Mesothelial cell of epicardium (in vitro differentiated cells): Measurements from ENCODE around the gene ZC3H10. TPM values are rescaled to one million over a fixed set of nuclear protein-coding genes. Genes with fewer than 3 reads are reported as not detected.
A peak's percentile ranks its signal among the peaks of the same experiment; 100 is the strongest.

ENCODE experiments used
- DNase-seq, 2 experiments: peaks; one replicate each; pipeline ENCODE4 v3.0.0; 2021; ENCODE audit warnings: low spot score in 2 of 2; ENCODE audit not compliant: unreplicated experiment in 2 of 2
- H3K27ac Mint-ChIP-seq: 2 replicates; pipeline ENCODE4 v1.8.0; 2021; ENCODE audit warnings: mixed read lengths
- H3K27me3 Mint-ChIP-seq: 2 replicates; pipeline ENCODE4 v1.8.0; 2021; ENCODE audit warnings: low read depth, mixed read lengths
- H3K36me3 Mint-ChIP-seq: 2 replicates; pipeline ENCODE4 v1.8.0; 2021; ENCODE audit warnings: mixed read lengths
- H3K4me1 Mint-ChIP-seq: 2 replicates; pipeline ENCODE4 v1.8.0; 2021; ENCODE audit warnings: mixed read lengths
- H3K4me3 Mint-ChIP-seq: 2 replicates; pipeline ENCODE4 v1.8.0; 2021; ENCODE audit warnings: mild to moderate bottlenecking, moderate library complexity, mixed read lengths
- H3K9me3 Mint-ChIP-seq: 2 replicates; pipeline ENCODE4 v1.8.0; 2021; ENCODE audit warnings: mixed read lengths
- CTCF ChIP-seq: fragments of 200-600 bp; sonication (generic); IDR thresholded peaks from one replicate; pipeline ENCODE4 v1.5.0; 2021; ENCODE audit warnings: antibody characterized with exemption; ENCODE audit not compliant: unreplicated experiment
- total RNA-seq: library from RNA; stranded (reverse); gene quantifications from 3 replicates; pipeline ENCODE4 v1.2.1, GENCODE V29; 2021

The ZC3H10 gene
- total RNA-seq, 1 donor from 2014 or later: 7.8 TPM

GRCh38 chr12:56098592-56098991, 19.5 kb upstream of the ZC3H10 start:
- TF ChIP-seq CTCF: no peak
- H3K27me3 Mint-ChIP-seq: peaks cover 3% of the 10 kb centered on the region

GRCh38 chr12:56099787-56100186, 18.3 kb upstream of the ZC3H10 start:
- no peak for DNase-seq
- Mint-ChIP-seq H3K4me1 (peaks cover 12% of the 10 kb centered on the region), H3K27ac (no peak overlapping the region), H3K27me3 (peaks cover 3% of the 10 kb centered on the region), H3K4me3 (no peak overlapping the region), H3K36me3 (peaks cover 17% of the 10 kb centered on the region), H3K9me3 (no peaks in the 10 kb centered on the region)
- no peak for TF ChIP-seq CTCF

More at GRCh38 chr12:56098592-56098991, 19.5 kb upstream of the ZC3H10 start:
- H3K9me3 Mint-ChIP-seq: no peaks in the 10 kb centered on the region
- no peak for DNase-seq
- H3K36me3 Mint-ChIP-seq: peaks cover 19% of the 10 kb centered on the region
- H3K4me3 Mint-ChIP-seq: no peak overlapping the region
- no peak overlapping the region for H3K27ac Mint-ChIP-seq
- peaks cover 6% of the 10 kb centered on the region for H3K4me1 Mint-ChIP-seq

DNA sequence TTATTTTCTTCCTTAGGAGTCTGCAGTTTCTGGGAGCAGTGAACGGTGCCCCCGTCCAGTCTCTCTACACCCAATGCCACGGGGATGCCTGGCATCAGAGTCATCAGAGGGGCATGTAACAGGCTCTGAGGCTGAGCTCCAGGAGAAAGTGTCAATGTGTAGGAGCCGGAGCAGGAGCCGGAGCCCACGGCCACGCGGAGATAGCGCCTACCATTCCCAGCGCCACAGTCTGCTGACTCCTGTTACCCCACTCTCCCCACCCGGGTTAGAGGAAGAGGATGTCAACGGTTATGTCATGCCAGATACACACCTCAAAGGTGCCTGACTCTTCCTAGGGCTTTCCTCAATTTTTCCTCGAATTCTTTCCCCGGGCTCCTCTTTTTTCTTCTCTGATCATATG, 17.0 kb upstream of the ZC3H10 start:
- no peak overlapping the region for H3K4me3 Mint-ChIP-seq
- DNase-seq: no peak
- peaks cover 17% of the 10 kb centered on the region for H3K36me3 Mint-ChIP-seq
- no peaks in the 10 kb centered on the region for H3K27me3 Mint-ChIP-seq
- no peak for TF ChIP-seq CTCF
- no peak overlapping the region for H3K27ac Mint-ChIP-seq
- peaks cover 21% of the 10 kb centered on the region for H3K4me1 Mint-ChIP-seq
- no peaks in the 10 kb centered on the region for H3K9me3 Mint-ChIP-seq

DNA sequence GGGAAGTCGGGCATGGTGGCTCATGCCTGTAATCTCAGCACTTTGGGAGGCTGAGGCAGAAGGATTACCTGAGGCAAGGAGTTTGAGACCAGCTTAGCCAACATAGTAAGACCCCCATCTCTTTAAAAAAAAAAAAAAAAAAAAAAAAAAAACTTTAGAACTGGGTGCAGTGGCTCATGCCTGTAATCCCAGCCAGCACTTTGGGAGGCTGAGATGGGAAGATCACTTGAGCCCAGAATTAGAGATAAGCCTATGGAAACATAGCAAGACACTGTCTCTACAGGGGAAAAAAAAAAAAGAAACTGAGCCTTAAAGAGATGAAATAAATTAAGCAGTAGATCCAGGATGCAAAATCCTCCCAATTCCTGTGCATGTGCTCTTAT, 15.4 kb upstream of the ZC3H10 start:
- Mint-ChIP-seq H3K9me3 (no peaks in the 10 kb centered on the region), H3K4me3 (no peak overlapping the region), H3K4me1 (peaks cover 29% of the 10 kb centered on the region), H3K27ac (no peak overlapping the region), H3K27me3 (no peaks in the 10 kb centered on the region), H3K36me3 (peaks cover 19% of the 10 kb centered on the region)
- DNase-seq: no peak
- TF ChIP-seq CTCF: no peak

GRCh38 chr12:56103066-56103711, 14.9 kb upstream of the ZC3H10 start:
- no peak for TF ChIP-seq CTCF
- DNase-seq: no peak
- peak overlapping the region; percentile 96 for H3K4me3 Mint-ChIP-seq
- peaks cover 18% of the 10 kb centered on the region for H3K36me3 Mint-ChIP-seq
- H3K4me1 Mint-ChIP-seq: peaks cover 29% of the 10 kb centered on the region
- peak overlapping the region; percentile 98 for H3K27ac Mint-ChIP-seq
- no peaks in the 10 kb centered on the region for H3K9me3 Mint-ChIP-seq
- H3K27me3 Mint-ChIP-seq: no peaks in the 10 kb centered on the region

DNA sequence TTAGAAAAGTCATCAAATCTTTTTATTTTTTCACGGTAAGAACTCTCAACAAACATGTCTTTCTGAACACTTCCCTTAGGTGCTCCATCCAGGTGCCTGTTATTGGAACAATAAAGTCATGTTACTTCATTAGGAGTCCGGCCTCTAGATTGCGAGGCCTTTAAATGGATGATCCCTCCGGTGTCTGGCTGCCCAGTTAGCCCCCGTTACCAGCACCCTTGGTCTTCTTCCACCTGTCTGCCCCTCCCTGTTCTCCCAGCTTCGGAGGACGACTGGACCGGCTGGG, 14.3 kb upstream of the ZC3H10 start:
- Mint-ChIP-seq H3K36me3 (peaks cover 21% of the 10 kb centered on the region), H3K4me3 (peak overlapping the region; percentile 96), H3K9me3 (no peaks in the 10 kb centered on the region), H3K4me1 (peaks cover 29% of the 10 kb centered on the region), H3K27me3 (no peaks in the 10 kb centered on the region), H3K27ac (peak overlapping the region; percentile 98)
- no peak for DNase-seq
- TF ChIP-seq CTCF: no peak
